Stimulated activated effector memory CD8-positive, alpha-beta T cell treated with anti-CD3 and anti-CD28 coated beads, Interleukin-12 subunit alpha, Interleukin-12 subunit beta, amount 100 ng/mL, for 72 hours (primary cell): ENCODE data around the gene ARHGAP26.

ENCODE experiments used
- ATAC-seq: fragments of 150-1000 bp; cut with Tn5 transposase; 2 replicates; pipeline ENCODE4 v1.10.0; 2021
- DNase-seq, 2 donors: peaks; one replicate each; pipeline ENCODE4 v3.0.0; 2021 to 2022; ENCODE audit warnings: low spot score in 2 of 2
- H3K27ac Mint-ChIP-seq: one replicate; pipeline ENCODE4 v1.8.0; 2022; ENCODE audit warnings: mild to moderate bottlenecking, mixed read lengths
- H3K36me3 Mint-ChIP-seq: one replicate; pipeline ENCODE4 v1.8.0; 2022; ENCODE audit warnings: mild to moderate bottlenecking, mixed read lengths
- H3K4me1 Mint-ChIP-seq: one replicate; pipeline ENCODE4 v1.8.0; 2022; ENCODE audit warnings: mixed read lengths
- H3K4me3 Mint-ChIP-seq: one replicate; pipeline ENCODE4 v1.8.0; 2022; ENCODE audit warnings: mild to moderate bottlenecking, mixed read lengths
- H3K9me3 Mint-ChIP-seq: one replicate; pipeline ENCODE4 v1.8.0; 2022; ENCODE audit warnings: mixed read lengths

Gene ARHGAP26

DNA sequence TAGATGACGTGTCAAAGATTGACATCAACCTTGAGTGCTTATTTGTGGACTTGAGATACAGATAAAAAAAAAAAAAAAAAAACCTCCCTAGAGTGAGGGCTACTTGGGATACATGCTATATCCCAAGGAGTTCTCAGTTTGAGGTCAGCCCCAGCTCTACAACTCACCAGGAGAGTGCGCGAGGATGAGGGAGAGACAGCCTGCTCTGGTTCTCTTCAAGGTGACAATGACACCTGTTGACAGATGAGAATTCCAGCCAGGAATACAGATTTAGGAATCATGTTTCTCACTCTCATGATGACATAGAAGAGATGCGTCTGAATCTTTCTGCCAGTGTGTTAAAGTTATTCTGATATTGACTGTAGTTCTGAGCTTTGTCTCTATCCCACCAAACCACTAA, 24.9 kb upstream of the ARHGAP26 start:
- Mint-ChIP-seq H3K4me3 (no peak overlapping the region), H3K9me3 (no peaks in the 10 kb centered on the region), H3K36me3 (peaks cover 8% of the 10 kb centered on the region), H3K27ac (no peak overlapping the region), H3K4me1 (peaks cover 19% of the 10 kb centered on the region)
- ATAC-seq (no peak), DNase-seq (no peak)

DNA sequence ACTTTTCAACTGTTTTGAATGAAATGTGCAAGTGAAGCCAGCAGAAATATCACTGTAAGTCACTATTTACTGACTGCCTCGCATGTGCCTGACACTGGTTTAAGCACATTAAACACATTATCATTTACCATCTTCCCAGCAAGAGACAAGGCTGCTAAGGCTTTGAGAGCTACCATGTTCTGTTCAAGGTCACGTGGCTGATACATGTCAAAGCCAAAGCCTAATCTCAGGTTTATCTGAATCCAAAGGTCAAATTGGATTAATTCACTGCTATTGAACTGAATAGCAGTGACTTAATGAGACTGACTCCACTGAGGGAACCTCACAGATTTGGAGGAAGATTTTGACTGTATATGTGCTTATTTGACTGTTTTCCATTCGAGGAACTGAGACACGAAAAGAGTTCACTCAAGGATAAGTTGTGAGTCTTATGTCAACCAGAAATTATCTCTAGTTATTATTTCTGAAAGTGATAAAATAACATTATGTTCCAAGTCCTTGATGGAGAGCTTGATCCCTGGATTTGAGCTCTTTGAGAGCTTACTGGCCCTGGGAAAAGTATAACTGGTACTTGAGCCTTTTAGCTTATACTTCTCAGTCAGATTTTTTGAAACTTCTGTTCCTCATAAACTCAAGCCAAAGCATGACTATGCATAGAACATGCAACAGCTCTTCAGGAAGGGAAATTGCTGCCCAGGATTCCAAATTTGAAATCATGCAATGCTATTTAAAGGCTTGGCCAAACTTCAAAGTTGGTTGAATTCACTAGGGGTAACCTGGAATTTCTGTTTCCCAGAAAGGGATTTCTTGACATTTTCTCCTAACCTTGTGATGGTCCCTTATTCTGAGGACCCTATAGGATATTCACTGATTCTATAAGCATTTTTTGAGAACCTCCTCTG, 23.4 kb upstream of the ARHGAP26 start:
- Mint-ChIP-seq H3K4me3 (no peak overlapping the region), H3K4me1 (peaks cover 19% of the 10 kb centered on the region), H3K27ac (no peak overlapping the region), H3K9me3 (no peaks in the 10 kb centered on the region), H3K36me3 (peaks cover 8% of the 10 kb centered on the region)
- no peak for DNase-seq
- no peak for ATAC-seq

DNA sequence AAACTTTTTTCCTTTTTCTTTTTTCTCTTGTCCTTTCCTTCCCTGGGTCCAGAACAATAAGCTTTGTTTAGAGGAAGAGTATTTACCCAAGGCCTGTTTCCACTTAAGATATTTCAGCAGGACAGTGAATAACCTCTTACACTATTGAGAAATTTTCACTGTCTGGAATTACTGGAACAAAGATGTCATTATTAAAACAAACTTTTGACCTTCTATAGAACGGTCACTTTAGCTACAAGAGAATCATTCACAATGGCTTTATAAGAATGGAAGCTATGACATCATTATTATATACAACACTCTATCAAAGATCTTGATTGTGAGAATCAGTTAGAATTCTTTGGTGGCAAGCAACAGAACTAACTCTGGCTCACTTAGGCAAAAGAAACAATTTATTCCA, 22.0 kb upstream of the ARHGAP26 start:
- H3K36me3 Mint-ChIP-seq: peaks cover 8% of the 10 kb centered on the region
- no peak overlapping the region for H3K4me3 Mint-ChIP-seq
- ATAC-seq (no peak), DNase-seq (no peak)
- H3K9me3 Mint-ChIP-seq: no peaks in the 10 kb centered on the region
- peaks cover 21% of the 10 kb centered on the region for H3K4me1 Mint-ChIP-seq
- H3K27ac Mint-ChIP-seq: no peak overlapping the region

DNA sequence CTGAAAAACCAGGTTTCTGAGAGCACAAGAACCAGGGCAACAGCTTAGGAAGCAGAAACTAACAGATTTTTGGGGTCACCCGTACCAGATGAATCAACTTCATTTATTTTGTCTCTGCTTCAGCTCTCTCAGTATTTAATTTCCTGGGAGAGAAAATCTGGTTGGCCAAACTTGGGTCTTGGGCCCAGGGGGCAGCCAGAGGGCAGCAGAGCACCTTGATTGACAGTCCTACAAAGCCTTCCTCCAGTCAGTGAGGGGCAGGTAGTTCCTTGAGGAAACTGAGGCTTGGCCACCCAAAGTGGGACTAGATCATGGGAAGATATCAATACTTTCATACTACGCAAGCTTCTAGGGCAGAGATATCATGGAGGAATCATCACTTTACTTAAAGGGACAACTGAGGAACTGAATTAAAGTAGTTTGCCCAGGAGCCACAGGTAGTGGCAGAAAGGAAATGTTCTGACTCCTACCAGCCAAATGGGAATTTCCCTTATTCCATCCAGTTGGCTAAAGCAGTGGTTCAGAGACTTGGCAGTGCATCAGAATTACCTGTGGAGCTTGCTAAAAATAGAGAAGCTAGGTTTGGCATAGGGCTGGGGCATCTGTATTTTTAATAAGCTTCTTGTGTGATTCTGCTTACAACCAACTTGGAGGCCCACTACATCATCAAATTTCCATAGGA, 21.5 kb upstream of the ARHGAP26 start:
- Mint-ChIP-seq H3K36me3 (peaks cover 8% of the 10 kb centered on the region), H3K9me3 (no peaks in the 10 kb centered on the region), H3K4me1 (peaks cover 24% of the 10 kb centered on the region), H3K4me3 (no peak overlapping the region), H3K27ac (no peak overlapping the region)
- ATAC-seq (peak; percentile 72), DNase-seq (peak; percentile 26 to 72)

DNA sequence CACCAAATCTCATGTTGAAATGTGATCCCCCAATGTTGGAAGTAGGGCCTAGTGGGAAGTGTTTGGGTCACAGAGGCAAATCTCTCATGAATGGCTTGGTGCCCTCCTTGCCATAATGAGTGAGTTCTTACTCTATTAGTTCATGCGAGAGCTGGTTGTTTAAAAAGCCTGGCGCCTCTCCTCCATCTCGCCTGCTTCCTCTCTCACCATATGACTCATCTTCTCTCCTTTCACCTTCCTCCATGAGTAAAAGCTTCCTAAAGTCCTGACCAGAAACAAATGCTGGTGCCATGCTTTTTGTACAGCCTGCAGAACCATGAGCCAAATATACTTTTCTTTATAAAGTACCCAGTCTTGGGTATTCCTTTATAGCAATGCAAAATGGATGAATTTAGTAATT, 20.9 kb upstream of the ARHGAP26 start:
- no peak for DNase-seq
- Mint-ChIP-seq H3K27ac (no peak overlapping the region), H3K36me3 (peaks cover 8% of the 10 kb centered on the region), H3K9me3 (no peaks in the 10 kb centered on the region), H3K4me1 (peaks cover 24% of the 10 kb centered on the region), H3K4me3 (no peak overlapping the region)
- peak; percentile 83 for ATAC-seq

DNA sequence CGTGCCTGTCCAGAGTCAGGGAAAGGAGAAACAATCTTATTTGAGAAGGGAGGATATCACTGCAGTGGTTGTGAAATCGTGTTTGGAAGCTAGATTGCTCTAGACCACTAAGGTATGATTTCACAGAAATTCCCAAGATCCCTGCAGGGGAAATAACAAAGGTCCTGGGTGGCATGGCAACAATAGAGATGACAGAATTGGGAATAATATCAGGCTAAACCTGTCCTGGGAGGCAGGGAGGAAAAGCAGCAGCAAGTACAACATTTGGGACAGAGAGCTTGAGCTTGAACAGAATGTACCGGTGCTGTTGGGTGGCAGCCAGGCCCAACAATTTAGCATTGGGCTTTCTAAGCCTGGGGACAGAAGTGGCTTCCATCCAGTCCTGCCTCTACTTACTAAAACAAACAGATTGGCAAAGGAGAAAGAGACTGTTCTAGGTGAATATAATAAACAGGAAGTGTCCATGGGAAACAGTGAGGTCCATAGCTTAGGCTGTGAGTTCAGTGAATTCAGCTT, 17.0 kb upstream of the ARHGAP26 start:
- DNase-seq (no peak), ATAC-seq (no peak)
- Mint-ChIP-seq H3K9me3 (no peaks in the 10 kb centered on the region), H3K4me1 (peaks cover 36% of the 10 kb centered on the region), H3K4me3 (no peak overlapping the region), H3K36me3 (peaks cover 8% of the 10 kb centered on the region), H3K27ac (no peak overlapping the region)

DNA sequence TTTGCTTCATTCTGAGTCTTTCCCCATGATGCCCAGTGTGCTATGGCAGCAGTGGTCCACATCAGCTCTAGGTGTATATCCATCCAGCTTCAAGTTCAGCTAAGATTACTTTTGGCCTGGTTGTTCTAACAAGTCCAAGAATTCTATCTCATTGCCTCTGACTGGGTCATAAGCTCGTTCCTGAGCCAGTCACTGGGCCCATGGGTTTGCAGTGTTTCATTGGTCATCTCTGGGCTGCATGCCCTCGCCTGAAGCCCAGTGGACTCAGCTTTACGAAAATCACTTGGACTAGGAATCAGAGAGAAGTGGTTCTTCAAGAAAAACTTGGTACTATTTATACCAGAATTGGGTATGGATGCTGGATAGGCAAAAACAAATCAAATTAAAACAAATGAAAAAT, 16.1 kb upstream of the ARHGAP26 start:
- H3K36me3 Mint-ChIP-seq: peaks cover 8% of the 10 kb centered on the region
- peaks cover 36% of the 10 kb centered on the region for H3K4me1 Mint-ChIP-seq
- DNase-seq (no peak), ATAC-seq (no peak)
- H3K9me3 Mint-ChIP-seq: no peaks in the 10 kb centered on the region
- H3K4me3 Mint-ChIP-seq: no peak overlapping the region
- H3K27ac Mint-ChIP-seq: no peak overlapping the region

DNA sequence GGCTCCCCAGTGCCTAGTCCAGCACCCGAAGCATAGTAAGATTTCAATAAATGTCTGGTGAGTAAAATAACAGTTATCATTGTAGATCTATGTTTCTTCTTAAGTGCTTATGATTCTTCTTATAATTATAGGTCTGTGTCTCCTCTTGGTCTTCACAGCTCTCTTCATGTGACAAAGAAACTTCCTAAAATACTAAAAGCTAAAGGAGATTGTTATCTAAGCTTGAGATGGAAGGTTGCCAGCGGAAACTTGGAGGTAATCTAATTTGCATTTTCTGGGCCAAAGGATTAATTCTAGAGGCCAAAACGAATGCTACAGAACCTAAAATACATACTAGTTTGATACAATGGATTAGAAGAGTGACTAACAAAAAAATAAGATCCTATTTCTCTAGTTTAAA, 13.6 kb upstream of the ARHGAP26 start:
- H3K36me3 Mint-ChIP-seq: no peaks in the 10 kb centered on the region
- ATAC-seq (no peak), DNase-seq (no peak)
- H3K27ac Mint-ChIP-seq: no peak overlapping the region
- no peaks in the 10 kb centered on the region for H3K9me3 Mint-ChIP-seq
- H3K4me1 Mint-ChIP-seq: peaks cover 24% of the 10 kb centered on the region
- H3K4me3 Mint-ChIP-seq: no peak overlapping the region

DNA sequence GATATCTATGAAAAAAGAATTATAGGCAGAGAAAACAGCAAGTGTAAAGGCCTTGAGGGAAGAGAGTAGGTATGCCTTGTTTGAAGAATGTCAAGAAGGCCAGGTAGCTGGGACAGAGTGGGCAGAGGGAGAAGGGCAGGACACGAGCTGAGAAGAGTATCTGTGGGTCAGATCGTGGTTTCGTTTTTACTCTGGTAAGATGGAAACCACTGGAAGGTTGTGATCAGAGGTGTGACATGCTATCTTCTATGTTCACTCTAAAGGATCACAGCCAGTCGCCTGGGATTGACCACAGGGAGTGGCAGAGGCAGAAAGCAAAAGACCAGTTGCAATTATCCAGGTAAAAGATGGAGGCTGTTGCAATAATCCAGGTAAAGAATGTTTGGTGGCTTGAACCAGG, 12.6 kb upstream of the ARHGAP26 start:
- H3K36me3 Mint-ChIP-seq: no peaks in the 10 kb centered on the region

DNA sequence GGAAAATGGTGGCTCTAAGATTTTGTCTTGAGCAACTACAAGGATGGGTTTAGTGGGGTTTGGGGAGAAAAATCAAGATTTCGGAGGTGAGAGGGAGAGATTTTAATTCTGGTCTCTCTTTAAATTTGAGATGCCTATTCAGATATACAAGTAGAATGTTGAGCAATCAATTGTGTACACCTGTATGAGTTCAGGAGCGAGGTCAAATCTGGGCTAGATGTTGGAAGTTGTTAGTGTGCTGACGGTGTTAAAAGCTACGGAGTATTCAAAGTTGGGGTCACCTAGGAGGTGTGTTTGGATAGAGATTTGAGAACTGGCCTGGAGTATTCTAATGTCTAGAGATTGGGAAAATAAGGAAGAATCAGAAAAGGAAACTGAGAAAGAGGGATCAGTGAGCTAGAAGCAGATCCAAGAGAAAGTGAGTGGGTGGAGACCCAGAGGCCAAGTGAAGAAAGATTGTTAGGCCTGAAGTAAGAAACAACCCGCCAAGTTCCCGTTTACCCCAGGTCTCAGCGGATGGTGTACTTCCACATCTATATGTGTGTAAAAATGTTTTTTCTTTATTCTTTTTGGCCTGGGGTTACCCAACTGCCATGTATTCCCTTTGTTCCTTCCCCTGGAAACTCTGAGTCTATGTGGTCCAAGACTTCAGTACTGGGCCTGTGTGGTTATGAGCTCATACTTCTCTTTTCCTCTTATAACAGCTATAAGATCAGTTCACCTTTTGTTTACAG, 11.9 kb upstream of the ARHGAP26 start:
- DNase-seq: no peak
- H3K27ac Mint-ChIP-seq: peak overlapping the region; percentile 62
- ATAC-seq: peak; percentile 90
- no peak overlapping the region for H3K4me3 Mint-ChIP-seq
- H3K36me3 Mint-ChIP-seq: no peaks in the 10 kb centered on the region
- H3K4me1 Mint-ChIP-seq: peaks cover 21% of the 10 kb centered on the region
- no peaks in the 10 kb centered on the region for H3K9me3 Mint-ChIP-seq

More for the DNA sequence above, 12.6 kb upstream of the ARHGAP26 start:
- ATAC-seq: peak; percentile 70
- Mint-ChIP-seq H3K4me1 (peaks cover 24% of the 10 kb centered on the region), H3K9me3 (no peaks in the 10 kb centered on the region), H3K4me3 (no peak overlapping the region), H3K27ac (peak overlapping the region; percentile 62)
- no peak for DNase-seq

DNA sequence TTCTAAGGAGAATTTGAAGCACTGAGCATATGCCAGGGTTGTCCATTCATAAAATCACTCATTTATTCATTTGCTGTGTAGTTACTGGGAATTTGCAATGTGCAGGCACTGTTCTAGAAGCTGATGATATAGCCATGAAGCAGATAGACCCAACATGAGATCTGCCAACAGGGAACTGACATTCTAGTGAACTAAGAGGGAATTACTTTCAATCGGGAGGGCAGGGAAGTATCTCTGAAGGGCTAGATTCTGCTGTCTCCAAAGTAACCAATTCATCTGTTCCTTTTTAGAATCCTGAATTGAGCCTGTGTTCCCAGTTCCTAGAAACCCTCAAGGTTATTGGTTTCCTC, 11.4 kb upstream of the ARHGAP26 start:
- Mint-ChIP-seq H3K4me3 (no peak overlapping the region), H3K4me1 (peaks cover 19% of the 10 kb centered on the region), H3K27ac (peak overlapping the region; percentile 62), H3K36me3 (no peaks in the 10 kb centered on the region), H3K9me3 (no peaks in the 10 kb centered on the region)
- no peak for DNase-seq
- no peak for ATAC-seq

DNA sequence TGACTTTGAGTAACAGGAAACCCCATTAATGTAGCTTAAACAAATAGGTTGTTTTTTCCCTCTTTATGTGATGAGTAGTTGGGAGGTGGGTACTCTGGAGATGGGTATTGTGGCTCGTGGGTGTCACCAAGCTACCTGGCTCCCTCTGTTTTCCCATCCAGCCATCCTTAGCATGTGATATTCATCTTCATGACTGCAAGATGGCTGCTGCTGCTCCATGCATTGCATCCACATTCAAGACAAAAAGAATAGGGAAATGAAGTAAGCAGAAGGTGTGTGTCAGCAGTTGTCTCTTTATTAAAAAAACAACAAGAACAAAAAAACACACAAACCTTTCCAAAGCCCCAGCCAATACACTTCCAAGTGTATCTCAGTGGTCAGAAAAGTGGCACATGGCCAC, 6.5 kb upstream of the ARHGAP26 start:
- no peak for ATAC-seq
- no peak overlapping the region for H3K27ac Mint-ChIP-seq
- H3K4me1 Mint-ChIP-seq: peaks cover 2% of the 10 kb centered on the region

DNA sequence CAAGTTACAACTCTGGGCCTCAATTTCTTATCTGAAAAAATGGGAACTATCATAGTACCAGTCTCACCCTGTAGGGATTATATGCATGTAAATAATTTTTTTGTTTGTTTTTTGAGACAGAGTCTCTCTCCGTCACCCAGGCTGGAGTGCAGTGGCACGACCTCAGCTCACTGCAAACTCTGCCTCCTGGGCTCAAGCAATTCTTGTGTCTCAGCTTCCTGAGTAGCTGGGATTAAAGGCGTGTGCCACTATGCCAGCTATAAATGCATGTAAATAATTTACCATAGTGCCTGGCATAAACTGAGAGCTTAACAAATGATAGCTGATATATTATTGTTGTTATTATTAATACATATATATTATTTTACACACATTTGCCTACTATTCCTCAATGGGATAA, 3.0 kb upstream of the ARHGAP26 start:
- peaks cover 23% of the 10 kb centered on the region for H3K4me1 Mint-ChIP-seq
- H3K4me3 Mint-ChIP-seq: no peak overlapping the region
- no peak for ATAC-seq
- H3K9me3 Mint-ChIP-seq: no peaks in the 10 kb centered on the region
- DNase-seq: no peak
- H3K27ac Mint-ChIP-seq: no peak overlapping the region
- H3K36me3 Mint-ChIP-seq: peaks cover 16% of the 10 kb centered on the region

More for the DNA sequence above, 6.5 kb upstream of the ARHGAP26 start:
- H3K9me3 Mint-ChIP-seq: no peaks in the 10 kb centered on the region
- no peak for DNase-seq
- no peak overlapping the region for H3K4me3 Mint-ChIP-seq
- no peaks in the 10 kb centered on the region for H3K36me3 Mint-ChIP-seq

DNA sequence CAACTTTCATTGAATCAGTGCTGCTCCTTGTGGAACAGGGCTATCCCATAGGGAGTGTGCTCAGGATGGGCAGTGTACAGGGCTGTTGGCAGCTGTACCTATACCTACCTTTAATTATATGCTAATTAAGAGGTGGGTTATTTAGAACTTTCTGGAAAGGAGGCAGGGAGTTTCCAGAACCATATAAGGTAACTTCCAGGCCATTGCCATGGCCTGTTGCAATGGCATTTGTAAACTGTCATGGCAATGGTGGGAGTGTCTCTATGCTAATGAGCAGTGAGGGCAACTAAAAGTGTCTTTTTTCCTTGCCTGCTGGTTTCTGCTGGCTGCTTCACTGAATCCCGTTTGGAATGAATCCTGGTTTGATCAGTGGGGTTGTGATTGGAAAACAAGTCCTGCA, 2.3 kb upstream of the ARHGAP26 start:
- no peak for ATAC-seq

DNA sequence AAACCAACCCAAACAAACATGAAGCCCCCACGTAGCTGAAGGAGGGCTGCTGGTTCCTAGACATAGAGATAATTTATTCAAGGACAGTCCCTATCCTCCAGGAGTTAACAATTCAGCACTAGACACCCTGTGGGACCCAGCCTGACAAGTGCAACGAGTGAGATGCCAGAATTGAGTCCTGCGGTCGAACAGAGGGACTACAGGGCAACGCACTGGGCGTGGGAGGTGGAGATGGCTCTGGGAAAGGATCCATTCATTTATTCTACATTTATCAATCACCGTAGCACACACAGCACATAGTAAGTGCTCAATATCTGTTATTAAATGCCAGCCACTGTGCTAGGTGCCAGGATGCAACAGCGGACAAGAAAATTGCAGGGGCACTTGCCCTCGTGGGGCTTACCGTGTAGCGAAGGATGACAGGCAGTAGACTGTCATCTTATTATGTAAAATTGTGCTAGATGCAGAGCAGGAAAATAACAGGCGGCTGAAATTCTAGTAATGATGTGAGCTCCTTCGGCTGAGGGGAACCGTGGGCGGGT, 855 bp upstream of the ARHGAP26 start:
- no peaks in the 10 kb centered on the region for H3K9me3 Mint-ChIP-seq
- H3K4me1 Mint-ChIP-seq: peaks cover 44% of the 10 kb centered on the region
- ATAC-seq (peak; percentile 64), DNase-seq (peak in 1 of 2 donors; percentile 66)
- H3K36me3 Mint-ChIP-seq: peaks cover 16% of the 10 kb centered on the region
- H3K27ac Mint-ChIP-seq: peak overlapping the region; percentile 90
- H3K4me3 Mint-ChIP-seq: peak overlapping the region; percentile 92

More for the DNA sequence above, 2.3 kb upstream of the ARHGAP26 start:
- Mint-ChIP-seq H3K4me3 (no peak overlapping the region), H3K9me3 (no peaks in the 10 kb centered on the region), H3K36me3 (peaks cover 16% of the 10 kb centered on the region), H3K27ac (no peak overlapping the region), H3K4me1 (peaks cover 30% of the 10 kb centered on the region)
- DNase-seq: no peak
